ENCODE data around the gene DCLK2.

Gene DCLK2

GRCh38 chr4:150145090-150145945 lies 67.1 kb downstream of the DCLK2 start:
- POLR2A ChIA-PET, result no interaction called here
- no peak for TF ChIP-seq ZNF384 (IDR thresholded peaks at IDR 0.05)
- TF ChIP-seq PKNOX1 (IDR thresholded peaks at IDR 0.05), result 0 out of 2 replicates have a peak, but pooled peaks have one; percentile 20
- CTCF ChIA-PET, result interaction anchor here (0.7 kb wide), 1 partner anchor 98 kb away, joined by 4 read pairs; no protein-coding TSS in a partner anchor
- peak; percentile 23 for DNase-seq (ENCODE audit: extremely low spot score)

GRCh38 chr4:150145946-150146340 lies 67.7 kb downstream of the DCLK2 start:
- no peak for DNase-seq (ENCODE audit: extremely low spot score)
- ChIA-PET POLR2A (no interaction called here), CTCF (interaction anchor here (0.7 kb wide), 1 partner anchor 97 kb away, joined by 4 read pairs; no protein-coding TSS in a partner anchor)
- no peak for TF ChIP-seq L3MBTL2 (conservative IDR thresholded peaks at IDR 0.05)
- no peak for TF ChIP-seq ZNF384 (IDR thresholded peaks at IDR 0.05)

- CTCF ChIA-PET, result no interaction called here
- POLR2A ChIA-PET, result no interaction called here
- DNase-seq (ENCODE audit: extremely low spot score), result no peak
- no peak for TF ChIP-seq L3MBTL2 (conservative IDR thresholded peaks at IDR 0.05)
- no peak for TF ChIP-seq FOXA1 (IDR thresholded peaks at IDR 0.05)
- TF ChIP-seq ELF4 (IDR thresholded peaks at IDR 0.05), result no peak
- no peak for TF ChIP-seq LEF1 (IDR thresholded peaks at IDR 0.05; ENCODE audit: borderline replicate concordance)
- no peak for TF ChIP-seq HDGF (IDR thresholded peaks at IDR 0.05; ENCODE audit: borderline replicate concordance)
- TF ChIP-seq SP1 (IDR thresholded peaks at IDR 0.05), result no peak
- no peak for TF ChIP-seq NFRKB (IDR thresholded peaks at IDR 0.05)
- no peak for TF ChIP-seq ARNT (IDR thresholded peaks at IDR 0.05)
- TF ChIP-seq CTBP1 (IDR thresholded peaks at IDR 0.05; ENCODE audit: borderline replicate concordance), result no peak
- no peak for TF ChIP-seq ZNF384 (IDR thresholded peaks at IDR 0.05)
- TF ChIP-seq BHLHE40 (IDR thresholded peaks at IDR 0.05; ENCODE audit: borderline replicate concordance), result no peak
- no peak for TF ChIP-seq SUZ12 (IDR thresholded peaks at IDR 0.05)
- TF ChIP-seq TARDBP (IDR thresholded peaks at IDR 0.05), result no peak
- no peak for TF ChIP-seq FOXM1 (IDR thresholded peaks at IDR 0.05; ENCODE audit: borderline replicate concordance)
- no peak for TF ChIP-seq PKNOX1 (IDR thresholded peaks at IDR 0.05)
- no peak for TF ChIP-seq FOXK2 (IDR thresholded peaks at IDR 0.05)
Observed at GRCh38 chr4:150149381-150149780, 71.1 kb downstream of the DCLK2 start.

- no peak for DNase-seq (ENCODE audit: extremely low spot score)
- TF ChIP-seq FOXK2 (IDR thresholded peaks at IDR 0.05) (no peak), SUZ12 (IDR thresholded peaks at IDR 0.05) (no peak), NFRKB (IDR thresholded peaks at IDR 0.05) (no peak), PKNOX1 (IDR thresholded peaks at IDR 0.05) (no peak), LEF1 (IDR thresholded peaks at IDR 0.05; ENCODE audit: borderline replicate concordance) (no peak), CTBP1 (IDR thresholded peaks at IDR 0.05; ENCODE audit: borderline replicate concordance) (no peak), SP1 (IDR thresholded peaks at IDR 0.05) (no peak), BHLHE40 (IDR thresholded peaks at IDR 0.05; ENCODE audit: borderline replicate concordance) (no peak), ELF4 (IDR thresholded peaks at IDR 0.05) (no peak), ARNT (IDR thresholded peaks at IDR 0.05) (no peak), HDGF (IDR thresholded peaks at IDR 0.05; ENCODE audit: borderline replicate concordance) (no peak), FOXA1 (IDR thresholded peaks at IDR 0.05) (no peak)
- ChIA-PET POLR2A (interaction anchor here (1.1 kb wide), 1 partner anchor 13 kb away, joined by 4 read pairs; no protein-coding TSS in a partner anchor), CTCF (interaction anchor here (0.6 kb wide), 1 partner anchor 8 kb away, joined by 3 read pairs; no protein-coding TSS in a partner anchor)
Observed at GRCh38 chr4:150150629-150151062, 72.4 kb downstream of the DCLK2 start.

GRCh38 chr4:150152766-150153165 lies 74.5 kb downstream of the DCLK2 start:
- CTCF ChIA-PET, result no interaction called here
- POLR2A ChIA-PET, result no interaction called here
- TF ChIP-seq LEF1 (IDR thresholded peaks at IDR 0.05; ENCODE audit: borderline replicate concordance) (no peak), ZNF384 (IDR thresholded peaks at IDR 0.05) (no peak), TARDBP (IDR thresholded peaks at IDR 0.05) (no peak), HDGF (IDR thresholded peaks at IDR 0.05; ENCODE audit: borderline replicate concordance) (no peak), L3MBTL2 (conservative IDR thresholded peaks at IDR 0.05) (no peak)
- DNase-seq (ENCODE audit: extremely low spot score), result no peak

GRCh38 chr4:150155391-150155790 lies 77.1 kb downstream of the DCLK2 start:
- DNase-seq (ENCODE audit: extremely low spot score), result no peak
- TF ChIP-seq HDGF (IDR thresholded peaks at IDR 0.05; ENCODE audit: borderline replicate concordance), result no peak
- no peak for TF ChIP-seq SUZ12 (IDR thresholded peaks at IDR 0.05)
- TF ChIP-seq CTBP1 (IDR thresholded peaks at IDR 0.05; ENCODE audit: borderline replicate concordance), result no peak
- TF ChIP-seq PKNOX1 (IDR thresholded peaks at IDR 0.05), result no peak
- TF ChIP-seq BHLHE40 (IDR thresholded peaks at IDR 0.05; ENCODE audit: borderline replicate concordance), result no peak
- no peak for TF ChIP-seq FOXM1 (IDR thresholded peaks at IDR 0.05; ENCODE audit: borderline replicate concordance)
- no peak for TF ChIP-seq TARDBP (IDR thresholded peaks at IDR 0.05)
- TF ChIP-seq ELF4 (IDR thresholded peaks at IDR 0.05), result no peak
- no peak for TF ChIP-seq NFRKB (IDR thresholded peaks at IDR 0.05)
- TF ChIP-seq ARNT (IDR thresholded peaks at IDR 0.05), result no peak
- TF ChIP-seq LEF1 (IDR thresholded peaks at IDR 0.05; ENCODE audit: borderline replicate concordance), result no peak
- no peak for TF ChIP-seq SP1 (IDR thresholded peaks at IDR 0.05)
- no peak for TF ChIP-seq L3MBTL2 (conservative IDR thresholded peaks at IDR 0.05)
- TF ChIP-seq FOXK2 (IDR thresholded peaks at IDR 0.05), result no peak
- no peak for TF ChIP-seq FOXA1 (IDR thresholded peaks at IDR 0.05)
- no peak for TF ChIP-seq ZNF384 (IDR thresholded peaks at IDR 0.05)
- ChIA-PET POLR2A (no interaction called here), CTCF (no interaction called here)

Measured in HEK293T (cell line).